HepG2 (cell line): ENCODE results near the gene IGFL1. TPM values are rescaled to one million over a fixed set of nuclear protein-coding genes. Genes with fewer than 3 reads are reported as not detected.
"Not testable (repeated sequence)": the region's sequence is repeated elsewhere in the genome, so short reads cannot be mapped to it uniquely, and the experiment has no call there.

Experiments
- ATAC-seq: fragments of 200-7000 bp; cut with Tn5 transposase; 3 replicates; pipeline ENCODE4 v1.9.1; 2020; ENCODE audit warnings: mild to moderate bottlenecking, moderate library complexity
- BruUV-seq: library from RNA; stranded (reverse); fragments of 400-500 nt; replicated peaks from 2 replicates; lab custom pipeline; 2021; lab: Mats Ljungman, UMichigan
- CTCF ChIA-PET: fragments of 300-600 bp; formaldehyde crosslinking; extraction: SDS; loops from one replicate; lab custom pipeline; 2021; ENCODE audit warnings: low total read pairs, inconsistent platforms, low intra/inter-chr PET ratio; lab: Yijun Ruan, JAX
- POLR2A ChIA-PET: fragments of 350-600 bp; sonication (Branson Sonifier 250); formaldehyde crosslinking; loops from one replicate; lab custom pipeline; 2020; ENCODE audit warnings: antibody characterized with exemption, inconsistent platforms; lab: Yijun Ruan, JAX
- DNase-seq: peaks from one replicate; pipeline ENCODE4 v3.0.0-alpha.2; 2015; ENCODE audit warnings: low spot score
- FAIRE-seq: peaks from 3 replicates; lab custom pipeline; 2011; peaks lifted over from hg19 to GRCh38; lab: Jason Lieb, UNC
- H2AFZ ChIP-seq: one replicate; pipeline ENCODE4 v1.6.1; 2011; ENCODE audit warnings: low read length, inconsistent platforms
- H3K27ac ChIP-seq: fragments of 300-600 bp; 3 replicates; pipeline ENCODE4 v1.8.0; 2011; ENCODE audit warnings: mixed run types, mild to moderate bottlenecking, mixed read lengths, low read length, inconsistent platforms; ENCODE audit not compliant: insufficient read depth; ENCODE audit errors: extremely low read length
- H3K27me3 ChIP-seq, 2 experiments: fragments of 200-600 bp in 1 of 2; 2 replicates in 1 of 2; 3 replicates in 1 of 2; pipeline versions ENCODE4 v1.6.0 to v1.8.0; 2011; ENCODE audit warnings: low read length in 2 of 2, mild to moderate bottlenecking in 2 of 2, moderate library complexity in 2 of 2, inconsistent platforms in 1 of 2; ENCODE audit not compliant: insufficient read depth in 2 of 2, control insufficient read depth in 1 of 2
- H3K36me3 ChIP-seq, 2 experiments: fragments of 200-600 bp in 1 of 2; replicated peaks in 1 of 2; 2 replicates in 1 of 2; 3 replicates in 1 of 2; pipeline versions ENCODE4 v1.5.1 to v1.8.0; 2011; ENCODE audit warnings: low read length in 2 of 2, inconsistent platforms in 1 of 2; ENCODE audit not compliant: insufficient read depth in 2 of 2, control insufficient read depth in 1 of 2
- H3K4me1 ChIP-seq: 2 replicates; pipeline ENCODE4 v1.5.1; 2012; ENCODE audit warnings: low read length, inconsistent platforms; ENCODE audit not compliant: insufficient read depth
- H3K4me2 ChIP-seq: 2 replicates; pipeline ENCODE4 v1.6.0; 2011; ENCODE audit warnings: low read depth, low read length, inconsistent platforms
- H3K4me3 ChIP-seq, 3 experiments: fragments of 200-600 bp in 1 of 3; sonication (generic), shearing (Covaris generic) in 1 of 3; replicated peaks in 1 of 3; 2 replicates each; pipeline ENCODE4 v1.5.1; 2011 to 2016; ENCODE audit warnings: low read length in 3 of 3, inconsistent platforms in 2 of 3, low read depth in 2 of 3, mild to moderate bottlenecking in 2 of 3, control low read depth in 1 of 3, mixed read lengths in 1 of 3; ENCODE audit not compliant: insufficient read depth in 1 of 3
- H3K79me2 ChIP-seq: one replicate; pipeline ENCODE4 v1.6.1; 2011; ENCODE audit warnings: low read length, inconsistent platforms; ENCODE audit not compliant: insufficient read depth
- H3K9ac ChIP-seq: 2 replicates; pipeline ENCODE4 v1.6.0; 2011; ENCODE audit warnings: mild to moderate bottlenecking, low read depth, low read length, inconsistent platforms; ENCODE audit not compliant: insufficient read depth
- H3K9me3 ChIP-seq: 2 replicates; pipeline ENCODE4 v1.5.1; 2012; ENCODE audit warnings: mild to moderate bottlenecking, low read length
- H4K20me1 ChIP-seq: 2 replicates; pipeline ENCODE4 v1.6.0; 2011; ENCODE audit warnings: inconsistent platforms, mild to moderate bottlenecking, low read length, moderate library complexity; ENCODE audit not compliant: insufficient read depth
- MNT ChIP-seq: fragments of 450-650 bp; IDR thresholded peaks from 2 replicates; pipeline ENCODE4 v1.6.1; 2016
- MTA1 ChIP-seq: sonication (generic); formaldehyde crosslinking; IDR thresholded peaks from 2 replicates; pipeline ENCODE4 v1.4.0; 2020; ENCODE audit warnings: missing genetic modification reagents, mild to moderate bottlenecking, borderline replicate concordance
- WGBS: methylation state at CpG from one replicate; pipeline ENCODE4 v1.1.6; 2017; ENCODE audit warnings: low lambda C conversion rate; 5-methylcytosine and 5-hydroxymethylcytosine counted together
- in situ Hi-C: cut with HindIII; loops from 2 replicates; pipeline ENCODE4 v1.10.0; 2017; ENCODE audit warnings: low pct_unique_long_range_greater_than_20kb; ENCODE audit not compliant: extremely low pct_ligation_motif_present
- intact Hi-C: fragments of 100-400 bp; cut with micrococcal nuclease; formaldehyde crosslinking; loops from one replicate; pipeline ENCODE4 v1.10.0; 2022; ENCODE audit not compliant: unreplicated experiment
- polyA plus RNA-seq, 8 experiments: library from polyadenylated mRNA; depleted of rRNA in 3 of 8; stranded (reverse) in 7 of 8; unstranded in 1 of 8; fragments of >200 nt; fragmentation: Illumina TruSeq in 4 of 8; extraction: Trizol in 4 of 8; gene quantifications; 2 replicates each; pipeline versions ENCODE4 v1.2.1 to v1.2.3, GENCODE V29; 2011 to 2016; ENCODE audit warnings: low read depth in 4 of 8, missing spikeins in 1 of 8, mixed read lengths in 1 of 8; ENCODE audit not compliant: insufficient read depth in 1 of 8
- total RNA-seq, 5 experiments: library from RNA; depleted of rRNA; stranded (reverse); fragments of >200 nt; fragmentation: Illumina TruSeq; extraction: Trizol; gene quantifications; 2 replicates each; pipeline ENCODE4 v1.2.3, GENCODE V29; 2016; ENCODE audit warnings: low read depth in 1 of 5

The IGFL1 gene
- total and polyA plus RNA-seq, 2 of the 13 experiments (the other 11 are each of a cell fraction or from before 2014, with no cell fraction given), result not detected

- WGBS, result 20% methylated on average over 8 of the region's 8 CpGs
- FAIRE-seq, result no peak
- H4K20me1 ChIP-seq, result no peaks in the 10 kb centered on the region
- ChIA-PET CTCF (no interaction called here), POLR2A (no interaction called here)
- no peak overlapping the region for H3K4me2 ChIP-seq
- no peaks in the 10 kb centered on the region for H3K79me2 ChIP-seq
- DNase-seq, result no peak
- H3K9me3 ChIP-seq, result no peaks in the 10 kb centered on the region
- no peak overlapping the region for H2AFZ ChIP-seq
- peaks cover 0 to 23% of the 10 kb centered on the region in 2 experiments; a peak in 3 of 5 replicates for H3K27me3 ChIP-seq
- H3K4me1 ChIP-seq, result no peaks in the 10 kb centered on the region
- BruUV-seq, result no TSS peak
- H3K4me3 ChIP-seq, result no peak overlapping the region
- no peak overlapping the region for H3K27ac ChIP-seq
- no peak for ATAC-seq
- TF ChIP-seq MTA1 (CRISPR knock-in tag) (no peak), MNT (peak; percentile 97)
- intact Hi-C loops (loop anchor here (10.0 kb wide), 1 partner anchor 82 kb away; no protein-coding TSS in a partner anchor), in situ Hi-C loops (no loop called here)
- H3K36me3 ChIP-seq, result no peaks in the 10 kb centered on the region
- no peak overlapping the region for H3K9ac ChIP-seq
Measured at GRCh38 chr19:46182476-46182875, 47.1 kb upstream of the IGFL1 start.

- DNase-seq, ATAC-seq, H3K4me1 ChIP-seq, CTCF ChIA-PET, POLR2A ChIA-PET, H3K4me3 ChIP-seq, H4K20me1 ChIP-seq, FAIRE-seq, H3K4me2 ChIP-seq, H3K79me2 ChIP-seq, in situ Hi-C loops, BruUV-seq, H2AFZ ChIP-seq, H3K9ac ChIP-seq, H3K9me3 ChIP-seq, H3K36me3 ChIP-seq, H3K27ac ChIP-seq: not testable (repeated sequence)
- intact Hi-C loops, result loop anchor here (10.0 kb wide), 1 partner anchor 80 kb away; no protein-coding TSS in a partner anchor
- peaks cover 0 to 29% of the 10 kb centered on the region in 2 experiments; a peak in 4 of 5 replicates for H3K27me3 ChIP-seq
- 32% methylated on average over 5 of the region's 6 CpGs for WGBS
Measured at GRCh38 chr19:46184775-46185710, 44.5 kb upstream of the IGFL1 start.
